ENCODE results near the gene CACNG1.
"Not testable (repeated sequence)": the region's sequence is repeated elsewhere in the genome, so short reads cannot be mapped to it uniquely, and the experiment has no call there.

Gene CACNG1

DNA sequence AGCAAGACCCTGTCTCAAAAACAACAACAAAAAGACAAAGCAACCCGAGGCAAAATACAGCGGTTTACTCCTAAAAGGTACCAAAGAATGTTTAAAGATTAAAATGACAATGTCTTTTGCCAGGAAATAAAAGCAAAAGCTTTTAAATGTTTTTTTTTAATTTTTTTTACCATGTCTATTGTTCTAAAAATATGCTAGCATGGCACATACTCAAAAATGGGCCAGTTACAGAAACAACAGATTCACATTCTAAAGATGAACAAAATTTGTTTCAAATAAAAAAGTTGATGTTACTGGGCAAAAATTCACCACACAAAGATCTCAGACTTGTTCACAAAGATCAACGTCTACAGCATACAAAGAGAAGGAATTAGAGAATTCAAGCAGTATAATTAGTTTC, 41.1 kb downstream of the CACNG1 start:
- no peak for DNase-seq

DNA sequence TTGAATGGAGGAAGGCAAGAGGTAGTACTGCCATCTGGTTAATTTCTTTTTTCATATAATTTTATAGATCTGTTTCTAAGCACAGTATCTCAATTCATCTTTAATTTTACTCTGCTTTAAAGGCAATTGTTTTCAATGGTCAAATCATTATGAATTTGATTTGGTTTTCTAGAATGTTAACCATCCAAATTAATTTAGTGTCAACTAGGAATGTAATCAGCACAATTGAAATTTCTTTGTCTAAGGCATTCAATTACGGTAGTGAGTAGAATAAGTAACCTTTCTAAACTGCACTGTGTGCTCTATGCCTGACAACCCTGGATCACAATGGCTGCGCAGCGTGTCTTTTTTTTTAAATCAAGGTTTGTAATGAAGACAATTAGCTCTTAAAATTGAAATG, 44.3 kb downstream of the CACNG1 start:
- DNase-seq: no peak

DNA sequence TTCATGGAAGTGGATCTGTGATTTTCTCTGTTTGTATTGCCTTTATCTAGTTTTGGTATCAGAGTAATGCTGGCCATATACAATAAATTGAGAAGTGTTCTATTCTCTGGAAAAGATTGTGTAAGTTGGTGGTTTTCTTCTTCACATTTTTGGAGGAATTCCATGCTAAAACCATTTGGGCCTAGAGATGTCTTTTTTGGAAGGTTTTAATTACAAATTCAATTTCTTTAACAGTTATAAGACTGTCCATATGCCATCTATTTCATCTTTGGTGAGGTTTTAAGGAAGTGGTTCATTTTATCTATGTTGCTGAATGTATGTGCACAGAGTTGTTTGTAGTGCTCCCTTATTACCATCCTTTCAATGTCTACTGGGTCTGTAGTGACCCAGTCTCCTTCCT, 46.0 kb downstream of the CACNG1 start:
- no peak for DNase-seq

DNA sequence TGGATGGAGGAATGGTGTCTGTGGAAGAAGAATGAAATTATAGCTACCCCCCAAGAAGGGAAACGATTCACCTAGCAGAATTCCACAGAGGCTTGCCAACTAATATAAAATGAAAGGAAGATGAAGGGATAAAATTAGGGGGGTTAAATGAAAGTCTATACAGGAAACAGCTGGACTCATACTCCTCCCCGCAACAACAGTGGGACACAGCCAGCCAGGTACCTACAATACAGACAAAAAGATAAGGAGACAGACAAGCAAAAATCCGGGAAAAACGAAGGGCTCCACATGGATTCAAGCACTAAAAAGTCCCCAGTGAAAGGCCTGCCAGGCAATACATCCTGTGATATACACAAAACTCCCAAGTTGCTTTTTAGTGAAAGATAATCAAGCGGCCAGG, 47.9 kb downstream of the CACNG1 start:
- no peak for DNase-seq

DNA sequence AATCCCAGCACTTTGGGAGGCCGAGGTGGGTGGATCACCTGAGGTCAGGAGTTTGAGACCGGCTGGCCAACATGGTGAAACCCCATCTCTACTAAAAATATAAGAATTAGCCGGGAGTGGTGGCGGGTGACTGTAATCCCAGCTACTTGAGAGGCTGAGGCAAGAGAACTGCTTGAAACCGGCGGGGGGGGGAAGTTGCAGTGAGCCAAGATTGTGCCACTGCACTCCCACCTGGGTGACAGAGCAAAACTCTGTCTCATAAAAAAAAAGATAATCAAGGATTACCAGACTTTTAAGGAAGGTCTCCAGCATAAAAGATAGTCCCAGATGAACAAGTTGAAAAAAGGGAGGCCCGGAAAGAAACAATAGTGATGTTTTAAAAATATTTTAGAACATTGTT, 48.4 kb downstream of the CACNG1 start:
- DNase-seq: not testable (repeated sequence)

DNA sequence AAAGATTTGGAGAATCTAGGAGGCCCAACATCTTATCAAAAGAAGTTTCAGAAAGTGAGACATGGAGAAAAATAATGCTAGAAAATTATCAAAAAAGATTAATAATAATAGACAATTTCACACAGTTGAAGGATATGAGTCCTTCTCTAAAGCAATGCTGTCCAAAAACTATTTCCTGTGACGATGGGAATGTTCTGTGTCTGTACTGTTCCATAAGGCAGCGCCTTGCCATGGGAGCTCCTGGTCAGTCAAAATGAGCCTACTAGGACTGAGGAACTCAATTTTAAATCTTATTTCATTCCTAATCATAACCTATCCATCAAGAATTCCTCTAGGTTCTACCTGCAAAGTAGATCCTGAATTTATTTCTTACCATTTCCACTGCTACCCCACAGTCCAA, 49.0 kb downstream of the CACNG1 start:
- no peak for DNase-seq

DNA sequence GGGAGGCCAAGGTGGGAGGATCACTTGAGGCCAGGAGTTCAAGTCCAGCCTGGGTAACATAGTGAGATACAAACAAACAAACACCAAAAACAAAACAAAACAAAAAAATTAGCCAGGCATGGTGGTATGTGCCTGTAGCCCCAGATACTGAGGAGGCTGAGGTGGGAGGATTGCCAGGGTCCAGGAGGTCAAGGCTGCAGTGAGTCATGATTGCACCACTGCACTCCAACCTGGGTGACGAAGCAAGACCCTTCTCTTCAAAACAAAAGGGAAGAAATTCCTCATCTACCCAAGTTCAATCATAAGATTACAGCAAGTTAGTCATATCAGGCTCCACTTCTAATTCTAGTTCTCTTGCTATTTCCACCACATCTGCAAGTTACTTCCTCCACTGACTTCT, 50.9 kb downstream of the CACNG1 start:
- not testable (repeated sequence) for DNase-seq

DNA sequence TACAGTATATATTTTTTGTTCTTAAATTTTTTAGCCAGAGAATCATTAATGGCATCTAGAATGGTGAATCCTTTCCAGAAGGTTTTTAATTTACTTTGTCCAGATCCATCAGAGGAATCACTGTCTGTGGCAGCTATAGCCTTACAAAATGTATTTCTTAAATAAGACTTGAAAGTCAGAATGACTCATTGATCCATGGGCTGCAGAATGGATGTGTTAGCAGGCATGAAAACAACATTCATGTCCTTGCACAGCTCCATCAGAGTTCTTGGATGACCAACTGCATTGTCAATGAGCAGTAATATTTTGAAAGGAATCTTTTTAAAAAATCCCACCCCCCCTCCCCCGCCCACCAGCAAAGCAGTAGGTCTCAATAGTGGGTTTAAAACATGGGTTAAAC, 51.4 kb downstream of the CACNG1 start:
- no peak for DNase-seq

DNA sequence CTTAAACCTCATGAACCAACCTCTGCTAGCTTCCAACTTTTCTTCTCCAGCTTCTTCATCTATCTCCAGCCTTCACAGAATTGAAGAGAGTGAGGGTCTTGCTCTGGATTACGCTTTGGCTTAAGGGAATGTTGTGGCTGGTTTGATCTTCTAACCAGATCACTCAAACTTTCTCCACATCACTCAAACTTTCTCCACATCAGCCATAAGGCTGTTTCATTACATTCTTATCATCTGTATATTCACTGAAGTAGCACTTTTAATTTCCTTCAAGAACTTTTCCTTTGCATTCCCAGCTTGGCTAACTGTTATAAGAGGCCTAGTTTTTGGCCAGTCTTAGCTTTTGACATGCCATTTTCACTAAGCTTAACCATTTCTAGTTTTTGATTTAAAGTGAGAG, 52.3 kb downstream of the CACNG1 start:
- DNase-seq: no peak

DNA sequence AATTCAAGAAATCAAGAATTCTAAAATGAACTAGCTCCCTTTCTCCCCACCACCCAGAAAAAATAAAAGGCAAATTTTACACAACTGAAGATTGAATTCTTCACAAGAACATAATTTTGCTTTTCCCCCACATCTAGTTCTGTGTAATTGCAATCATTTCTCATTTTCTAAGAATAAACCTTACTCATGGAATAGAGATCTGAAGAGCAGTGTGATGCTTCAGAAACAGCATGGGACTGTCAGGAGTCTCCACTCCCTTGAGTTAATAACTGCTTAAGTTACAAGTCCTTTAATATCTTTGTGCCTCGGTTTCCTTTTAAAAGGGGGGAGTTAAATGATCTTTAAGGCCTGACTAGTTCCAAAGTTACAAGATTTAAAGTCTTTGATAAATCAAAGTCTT, 53.7 kb downstream of the CACNG1 start:
- no peak for DNase-seq

DNA sequence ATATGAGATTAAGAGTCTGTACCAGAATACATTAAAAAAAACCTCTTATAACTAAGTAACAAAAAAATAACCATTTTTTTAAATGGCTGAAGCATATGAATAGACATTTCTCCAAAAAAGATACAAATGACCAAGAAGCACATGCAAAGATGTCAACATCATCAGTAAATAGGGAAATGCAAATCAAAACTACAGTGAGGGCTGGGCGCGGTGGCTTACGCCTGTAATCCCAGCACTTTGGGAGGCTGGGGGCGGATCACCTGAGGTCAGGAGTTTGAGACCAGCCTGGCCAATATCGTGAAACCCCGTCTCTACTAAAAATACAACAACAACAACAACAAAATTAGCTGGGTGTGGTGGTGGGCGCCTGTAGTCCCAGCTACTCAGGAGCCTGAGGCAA, 60.3 kb downstream of the CACNG1 start:
- not testable (repeated sequence) for DNase-seq

DNA sequence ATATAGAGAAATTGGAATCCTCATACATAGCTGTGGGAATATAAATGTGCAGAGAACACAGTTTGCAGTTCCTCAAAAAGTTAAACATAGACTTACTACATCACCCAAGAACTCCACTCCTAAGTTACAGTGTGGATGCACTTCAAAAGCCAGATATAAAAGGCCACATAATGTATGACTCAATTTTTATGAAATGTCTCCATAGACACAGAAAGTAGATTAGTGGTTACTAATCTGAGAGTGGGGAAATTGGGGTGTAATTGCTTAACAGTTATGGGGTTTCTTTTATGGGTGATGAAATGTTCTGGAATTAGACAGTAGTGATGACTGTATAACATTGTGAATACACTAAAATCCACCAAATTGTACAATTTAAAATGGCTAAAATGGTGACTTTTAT, 60.9 kb downstream of the CACNG1 start:
- no peak for DNase-seq

Data from GDM1 (cell line).